NCI-H2196 treated with DMSO at 0.1 percent for 48 hours (cell line): ENCODE measurements around the gene CYP27C1.

ENCODE experiments used
- DNase-seq: peaks from one replicate; lab custom pipeline; 2025; ENCODE audit not compliant: unreplicated experiment; lab: John Stamatoyannopoulos, UW

The CYP27C1 gene

GRCh38 chr2:127155028-127155581, 65.0 kb downstream of the CYP27C1 start:
- no peak for DNase-seq

- no peak for DNase-seq
These were observed 65.7 kb downstream of the CYP27C1 start for GRCh38 chr2:127154396-127154795.

DNA sequence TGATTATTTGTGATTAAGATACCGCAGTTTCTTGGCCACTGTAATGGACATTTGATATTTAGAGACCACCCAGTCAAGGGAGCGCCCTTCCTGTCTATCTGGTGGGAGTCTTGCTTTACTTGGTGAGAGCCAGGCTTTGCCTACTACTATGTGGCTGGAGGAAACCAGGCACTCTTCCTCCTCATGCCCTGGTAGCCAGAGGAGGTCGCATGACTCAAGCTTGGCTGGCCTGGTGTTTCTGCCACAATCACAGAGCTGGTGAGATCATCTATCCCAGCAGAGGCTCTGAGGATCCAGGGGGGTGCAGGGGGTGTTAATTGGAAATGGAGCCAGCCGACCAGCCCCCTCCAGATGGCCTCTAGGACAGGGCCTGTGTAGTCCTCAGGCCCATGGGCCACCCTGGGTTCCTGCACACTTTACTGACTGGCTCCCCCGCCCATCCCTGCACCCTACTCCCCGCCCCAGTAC, 66.4 kb downstream of the CYP27C1 start:
- DNase-seq = no peak

DNA sequence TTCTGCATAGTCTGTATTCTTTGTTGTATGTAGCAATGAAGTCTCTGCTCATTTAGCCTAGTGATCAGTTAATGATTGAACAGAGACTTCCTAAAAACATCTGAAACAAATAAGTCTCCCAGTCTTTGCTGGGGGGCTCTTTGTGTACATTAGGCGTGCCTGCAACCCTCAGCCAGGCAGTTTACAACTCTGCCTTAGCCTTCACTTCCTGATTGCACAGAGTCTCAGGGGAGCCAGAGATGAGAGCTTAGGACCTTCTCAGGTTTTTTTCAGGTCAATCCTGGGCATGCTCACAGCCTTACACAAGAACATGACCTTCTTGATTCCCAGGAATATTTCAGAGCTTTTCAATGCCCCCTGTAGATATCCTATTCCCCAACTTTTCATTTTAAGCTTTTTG, 69.1 kb downstream of the CYP27C1 start:
- DNase-seq = no peak

- DNase-seq = no peak
These were observed 70.7 kb downstream of the CYP27C1 start for GRCh38 chr2:127149384-127149783.

DNA sequence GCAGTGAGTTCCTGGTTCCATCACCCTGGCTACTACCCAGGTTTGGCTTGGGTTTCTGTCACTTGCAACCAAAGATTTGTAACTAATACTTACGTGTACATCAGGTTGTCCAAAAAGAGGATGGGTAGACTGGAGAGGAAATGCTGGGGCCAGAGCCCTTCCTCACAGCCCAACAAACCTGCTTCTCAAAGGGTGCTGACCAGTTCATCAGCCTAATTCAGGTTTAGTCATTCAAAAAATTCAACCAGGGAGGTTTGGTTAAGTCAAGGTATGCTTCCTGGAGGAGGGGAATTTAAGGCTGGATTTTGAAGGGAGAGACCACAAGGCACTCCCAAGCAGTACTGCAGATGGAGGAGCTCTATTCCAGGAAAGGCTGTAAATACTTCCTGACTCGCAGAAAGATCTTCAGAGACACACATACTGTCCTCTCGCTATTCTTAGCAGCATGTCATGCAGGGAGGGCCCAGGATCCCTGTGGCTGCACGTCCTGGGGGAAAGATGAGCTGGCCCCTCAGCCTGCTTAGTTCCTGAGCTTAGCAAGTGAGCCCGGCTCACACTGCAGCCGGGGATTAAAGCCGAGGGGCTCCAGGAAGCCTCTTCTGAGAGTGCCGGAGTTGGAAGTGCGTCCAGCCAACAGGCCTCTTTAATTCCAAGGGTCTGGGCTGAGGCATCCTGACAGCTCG, 73.1 kb downstream of the CYP27C1 start:
- no peak for DNase-seq

GRCh38 chr2:127146071-127146725, 73.9 kb downstream of the CYP27C1 start:
- DNase-seq = no peak

DNA sequence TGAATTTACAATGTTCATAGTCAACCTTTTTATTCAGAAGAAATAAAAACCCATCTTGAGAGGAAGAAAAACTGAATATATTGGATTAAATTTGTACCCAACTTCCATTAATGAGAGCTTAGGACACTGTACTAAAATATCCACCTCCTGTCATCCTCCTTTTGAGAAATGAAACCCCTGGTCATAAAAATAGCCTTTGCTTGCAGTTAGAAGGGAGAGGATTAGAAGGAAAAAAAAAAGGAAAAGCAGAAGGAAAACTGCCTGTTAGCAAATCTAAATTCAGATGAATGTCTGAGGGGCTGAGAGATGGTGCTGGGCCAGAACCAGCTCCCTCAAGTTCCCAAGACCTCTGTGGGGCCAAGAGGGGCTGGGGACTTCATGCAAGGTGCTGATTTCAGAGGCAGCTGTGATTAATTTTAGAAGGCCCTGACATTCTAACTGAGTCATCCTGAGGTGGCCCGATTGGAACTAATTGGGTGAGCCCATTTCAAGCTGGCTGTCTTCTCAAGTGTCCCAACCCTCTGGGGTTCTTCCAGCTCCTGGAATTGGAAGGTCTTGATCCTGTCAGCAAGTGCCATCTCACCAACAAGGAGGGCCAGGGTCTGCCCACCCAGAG, 74.7 kb downstream of the CYP27C1 start:
- no peak for DNase-seq

DNA sequence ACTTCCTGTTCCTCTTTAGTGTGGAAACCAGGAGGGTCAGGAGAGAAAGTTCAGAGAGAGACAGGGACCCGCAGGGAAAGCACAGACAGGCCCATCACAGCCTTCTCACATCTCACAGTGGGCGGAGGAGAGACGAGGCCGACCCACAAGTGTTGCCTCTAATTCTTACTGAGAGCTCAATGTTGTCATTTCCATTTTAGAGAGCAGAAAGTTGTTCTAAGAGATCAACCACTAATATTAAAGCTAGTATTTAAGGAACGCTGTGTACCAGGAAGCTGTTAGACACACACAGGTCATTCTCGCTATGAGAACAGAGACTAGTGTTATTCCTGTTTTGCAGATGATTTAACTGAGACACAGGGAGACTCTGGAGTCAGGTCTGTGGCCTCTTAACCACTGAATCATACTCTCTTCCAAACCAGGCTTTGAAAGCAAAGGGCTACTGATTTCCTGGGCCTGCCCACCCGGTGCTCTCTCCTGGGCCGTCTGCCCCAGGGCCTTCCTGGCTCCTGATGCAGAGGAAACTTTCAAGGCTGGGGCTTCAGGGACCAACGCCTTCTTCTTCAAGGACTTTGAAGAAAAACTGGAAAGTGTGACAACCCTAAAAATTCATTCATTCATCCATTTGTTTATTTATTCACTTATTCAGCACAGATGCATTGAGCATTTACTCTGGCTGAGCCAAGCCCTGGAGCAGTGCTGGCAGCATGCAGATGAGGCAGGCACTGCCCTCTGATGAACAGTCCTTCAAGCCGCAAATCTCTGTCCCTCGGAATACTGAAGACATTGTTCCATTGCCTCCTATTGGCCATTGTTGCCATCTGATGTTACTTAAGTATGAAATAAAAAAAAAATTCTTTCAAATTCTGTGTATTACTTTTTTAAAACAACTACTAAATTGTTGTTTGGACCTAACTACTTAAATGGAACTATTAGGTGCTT, 76.0 kb downstream of the CYP27C1 start:
- DNase-seq = no peak

DNA sequence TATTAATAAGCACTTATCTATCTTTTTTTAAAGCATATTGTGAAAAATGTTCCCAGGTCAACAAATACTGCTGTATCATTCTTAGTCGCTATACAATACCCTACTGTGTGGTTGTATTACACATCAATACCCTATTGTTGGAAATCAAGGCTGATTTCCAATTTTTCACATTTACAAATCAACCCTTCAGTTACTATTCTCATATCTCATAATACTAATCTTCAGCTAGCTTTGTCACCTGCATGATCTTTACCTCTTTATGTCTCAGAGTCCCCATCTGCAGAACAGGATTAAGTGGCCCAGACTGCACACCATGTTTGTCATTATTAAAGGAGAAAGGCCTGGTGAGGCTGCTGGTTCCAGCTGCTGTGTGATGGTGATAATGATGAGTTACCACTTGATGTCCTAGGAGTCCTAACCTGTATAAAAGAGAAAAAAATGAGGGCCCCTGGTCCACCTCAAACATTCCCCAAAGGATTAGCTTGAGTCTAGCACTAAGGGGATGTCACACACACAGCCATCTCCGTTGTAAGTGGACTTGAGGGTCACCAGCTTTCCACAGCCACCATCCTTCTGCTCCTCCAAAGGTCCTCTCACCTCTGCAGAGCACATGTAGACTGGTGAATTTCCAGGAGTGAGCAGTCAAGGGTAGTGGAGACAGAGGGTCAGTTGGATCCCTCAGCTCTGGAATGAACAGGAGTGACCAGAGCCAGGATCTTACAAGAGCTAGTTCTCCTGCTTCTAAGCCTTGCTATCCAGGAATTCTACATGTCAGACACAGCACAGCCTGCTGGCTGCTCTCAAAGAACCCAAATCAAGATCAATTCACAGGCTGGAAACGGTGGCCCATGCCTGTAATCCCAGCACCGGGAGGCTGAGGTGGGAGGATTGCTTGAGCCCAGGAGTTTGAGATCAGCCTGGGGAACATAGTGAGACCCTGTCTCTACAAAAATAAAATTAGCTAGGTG, 77.2 kb downstream of the CYP27C1 start:
- DNase-seq = no peak

GRCh38 chr2:127140538-127140937, 79.6 kb downstream of the CYP27C1 start:
- DNase-seq = no peak

DNA sequence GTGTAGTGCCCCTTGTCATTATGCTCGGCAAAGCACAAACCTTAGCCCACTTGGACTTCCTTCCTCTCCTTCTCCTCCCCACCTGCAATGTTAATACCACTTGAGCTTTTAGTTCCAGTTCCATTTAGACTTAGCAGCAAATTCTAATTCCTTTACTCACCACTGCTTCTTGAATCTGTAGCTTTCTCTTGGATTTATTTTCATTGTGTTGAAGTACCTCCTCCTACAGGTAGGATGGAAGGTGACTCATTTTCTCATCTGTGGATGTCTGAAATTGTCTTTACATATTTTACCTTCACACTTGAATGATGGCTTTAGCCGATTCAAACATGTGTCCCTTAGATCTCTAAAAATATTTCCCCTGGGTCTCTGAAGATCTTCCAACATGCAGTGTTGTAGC, 80.3 kb downstream of the CYP27C1 start:
- no peak for DNase-seq

- no peak for DNase-seq
These were observed 81.8 kb downstream of the CYP27C1 start for GRCh38 chr2:127138281-127138680.

DNA sequence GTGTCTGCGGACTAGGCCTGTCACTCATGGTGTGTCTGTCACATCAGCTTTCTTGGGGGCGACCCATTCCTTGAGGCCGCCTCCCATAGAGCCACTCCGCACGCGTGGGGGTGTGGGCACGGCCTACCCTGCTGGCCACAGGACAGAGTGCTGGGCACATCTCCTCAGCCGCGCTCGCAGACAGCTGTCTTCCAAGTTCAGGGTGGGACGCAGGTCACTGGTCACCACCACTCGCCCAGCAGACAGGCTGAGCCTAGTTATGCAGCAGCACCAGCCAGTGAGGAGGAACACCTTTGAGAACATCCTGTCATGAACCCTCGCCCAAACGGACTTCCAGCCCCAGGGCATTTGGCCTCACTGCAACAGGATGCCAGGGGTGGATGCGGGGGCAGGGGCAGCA, 82.4 kb downstream of the CYP27C1 start:
- DNase-seq = no peak

DNA sequence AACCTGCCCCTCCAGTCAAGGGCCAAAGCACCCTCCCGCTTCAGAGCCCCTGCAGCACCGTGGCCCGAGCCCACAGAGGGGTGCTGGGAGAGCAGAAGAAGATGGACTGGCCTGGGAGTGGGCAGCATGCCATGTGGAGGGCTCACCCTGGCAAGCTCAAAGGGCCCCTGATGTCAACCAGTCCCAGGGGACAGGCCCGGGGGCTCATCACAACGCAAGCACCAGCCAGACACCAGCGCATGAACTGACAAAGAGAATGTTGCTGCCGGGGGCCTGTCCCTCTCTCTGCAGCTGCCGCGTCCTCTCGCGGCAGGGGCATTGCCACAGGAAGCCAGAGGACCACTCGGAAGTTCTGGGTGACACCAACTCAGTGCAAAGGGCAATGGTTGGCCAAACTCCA, 82.9 kb downstream of the CYP27C1 start:
- no peak for DNase-seq

- no peak for DNase-seq
These were observed 85.0 kb downstream of the CYP27C1 start for GRCh38 chr2:127134833-127135830.

DNA sequence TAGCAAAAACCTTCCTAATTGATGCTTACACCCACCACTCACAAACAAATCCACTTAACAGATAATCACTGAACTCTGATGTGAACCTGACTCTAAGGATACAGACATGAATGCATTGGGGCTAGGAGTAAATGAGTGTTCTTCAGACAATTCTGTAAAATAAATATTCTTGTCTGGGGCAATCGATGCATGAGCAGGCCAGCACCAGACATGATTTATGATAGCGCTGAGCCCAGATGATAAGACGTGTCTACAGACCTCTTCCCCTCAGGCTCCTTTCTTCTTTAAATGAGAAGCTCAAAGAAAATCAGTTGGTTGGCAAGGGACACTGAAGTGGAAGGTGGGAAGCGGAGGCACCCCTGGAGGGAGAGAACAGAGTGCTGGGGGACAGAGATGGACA, 85.9 kb downstream of the CYP27C1 start:
- no peak for DNase-seq
